AG09309 (cell line): ENCODE results near the gene EXD3.

Experiments used
- DNase-seq: peaks from one replicate; pipeline ENCODE4 v3.0.0-alpha.2; 2010; ENCODE audit warnings: low read depth
- H3K4me3 ChIP-seq: 2 replicates; pipeline ENCODE4 v1.5.1; 2011; ENCODE audit warnings: mild to moderate bottlenecking, low read depth, low read length, moderate library complexity; ENCODE audit not compliant: control insufficient read depth
- TF ChIP-seq, protein P1 (sequence below): IDR thresholded peaks from 2 replicates; pipeline ENCODE4 v1.5.1; 2011; ENCODE audit warnings: mild to moderate bottlenecking, low read depth, low read length, inconsistent platforms; ENCODE audit not compliant: insufficient read depth, control insufficient read depth; ENCODE audit errors: missing control alignments

Gene EXD3

GRCh38 chr9:137272241-137273094 is 150.5 kb downstream of the EXD3 start:
- TF ChIP-seq, protein P1, sequence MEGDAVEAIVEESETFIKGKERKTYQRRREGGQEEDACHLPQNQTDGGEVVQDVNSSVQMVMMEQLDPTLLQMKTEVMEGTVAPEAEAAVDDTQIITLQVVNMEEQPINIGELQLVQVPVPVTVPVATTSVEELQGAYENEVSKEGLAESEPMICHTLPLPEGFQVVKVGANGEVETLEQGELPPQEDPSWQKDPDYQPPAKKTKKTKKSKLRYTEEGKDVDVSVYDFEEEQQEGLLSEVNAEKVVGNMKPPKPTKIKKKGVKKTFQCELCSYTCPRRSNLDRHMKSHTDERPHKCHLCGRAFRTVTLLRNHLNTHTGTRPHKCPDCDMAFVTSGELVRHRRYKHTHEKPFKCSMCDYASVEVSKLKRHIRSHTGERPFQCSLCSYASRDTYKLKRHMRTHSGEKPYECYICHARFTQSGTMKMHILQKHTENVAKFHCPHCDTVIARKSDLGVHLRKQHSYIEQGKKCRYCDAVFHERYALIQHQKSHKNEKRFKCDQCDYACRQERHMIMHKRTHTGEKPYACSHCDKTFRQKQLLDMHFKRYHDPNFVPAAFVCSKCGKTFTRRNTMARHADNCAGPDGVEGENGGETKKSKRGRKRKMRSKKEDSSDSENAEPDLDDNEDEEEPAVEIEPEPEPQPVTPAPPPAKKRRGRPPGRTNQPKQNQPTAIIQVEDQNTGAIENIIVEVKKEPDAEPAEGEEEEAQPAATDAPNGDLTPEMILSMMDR: no peak
- H3K4me3 ChIP-seq: no peak overlapping the region
- no peak for DNase-seq

- TF ChIP-seq, protein P1: no peak
- no peak overlapping the region for H3K4me3 ChIP-seq
- no peak for DNase-seq
Measured at GRCh38 chr9:137271696-137272076, 151.3 kb downstream of the EXD3 start.

GRCh38 chr9:137270929-137271695 is 151.8 kb downstream of the EXD3 start:
- no peak for DNase-seq
- no peak overlapping the region for H3K4me3 ChIP-seq

GRCh38 chr9:137269231-137269772 is 153.7 kb downstream of the EXD3 start:
- DNase-seq: no peak
- TF ChIP-seq, protein P1: no peak
- no peak overlapping the region for H3K4me3 ChIP-seq

More at GRCh38 chr9:137270929-137271695, 151.8 kb downstream of the EXD3 start:
- TF ChIP-seq, protein P1: no peak

DNA sequence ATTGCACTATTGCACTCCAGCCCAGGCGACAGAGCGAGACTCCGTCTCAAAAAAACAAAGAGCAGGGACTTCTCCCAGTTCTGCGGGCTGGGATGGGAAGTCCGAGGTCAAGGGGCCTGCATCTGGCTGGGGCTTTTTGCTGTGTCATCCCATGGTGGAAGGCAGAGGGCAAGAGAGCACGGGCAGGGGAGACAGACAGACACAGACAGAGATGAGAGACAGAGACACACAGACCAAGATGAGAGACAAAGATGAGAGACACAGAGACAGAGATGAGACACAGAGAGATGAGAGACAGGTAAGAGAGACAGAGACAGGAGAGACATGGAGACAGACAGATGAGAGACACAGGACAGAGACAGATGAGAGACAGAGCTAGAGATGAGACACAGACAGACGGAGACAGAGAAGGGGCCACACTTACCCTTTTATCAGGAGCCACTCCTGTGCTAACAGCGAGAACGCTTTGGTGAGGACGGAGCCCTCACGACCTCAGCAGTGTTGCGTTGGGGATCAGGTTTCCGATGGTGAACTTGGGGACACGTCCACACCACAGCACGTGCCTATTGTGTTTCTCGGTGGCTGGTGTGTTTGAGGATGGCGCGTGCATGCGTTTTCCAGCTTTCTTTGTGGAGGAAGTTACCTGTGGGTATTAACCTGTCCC is 154.3 kb downstream of the EXD3 start:
- TF ChIP-seq, protein P1: no peak
- no peak for DNase-seq
- H3K4me3 ChIP-seq: no peak overlapping the region

DNA sequence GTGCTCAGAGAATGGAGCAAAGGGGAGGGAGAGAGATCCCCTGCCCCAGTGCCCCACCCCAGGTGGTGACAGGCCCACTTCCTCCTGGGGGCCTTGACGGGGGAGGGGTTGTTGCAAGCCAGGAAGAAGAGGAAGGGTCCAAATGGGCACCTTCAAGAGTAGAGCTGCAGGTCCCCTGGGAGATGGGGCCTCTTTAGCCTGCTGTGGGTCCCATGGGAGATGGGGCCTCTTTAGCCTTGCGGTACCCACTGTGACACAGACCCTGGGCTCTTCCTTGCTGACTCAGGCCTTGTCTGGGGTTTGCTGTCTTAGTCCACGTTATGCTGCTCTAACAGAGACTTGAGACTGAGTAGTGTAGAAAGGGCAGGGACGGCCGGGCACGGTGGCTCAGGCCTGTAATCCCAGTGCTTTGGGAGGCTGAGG is 155.0 kb downstream of the EXD3 start:
- TF ChIP-seq, protein P1: no peak
- H3K4me3 ChIP-seq: no peak overlapping the region
- DNase-seq: no peak
